Midbrain (tissue), 1 donor: ENCODE results near the gene DUXA.
"Not testable (repeated sequence)": the region's sequence is repeated elsewhere in the genome, so short reads cannot be mapped to it uniquely, and the experiment has no call there.

Source experiments
- DNase-seq: peaks from one replicate; lab custom pipeline; 2025; lab: John Stamatoyannopoulos, UW

Gene DUXA

GRCh38 chr19:57167385-57167784, at the start of gene DUXA:
DUXA (minus strand) TSS chr19:57167485; CDS start chr19:57167443, 42 bp downstream.
- no peak for DNase-seq

- no peak for DNase-seq
Observed at GRCh38 chr19:57212109-57212508, 44.8 kb upstream of the DUXA start.

- peak; percentile 14 for DNase-seq
Observed at GRCh38 chr19:57210381-57210780, 43.1 kb upstream of the DUXA start.

- DNase-seq = no peak
Observed at GRCh38 chr19:57202160-57202559, 34.9 kb upstream of the DUXA start.

- DNase-seq = not testable (repeated sequence)
Observed at GRCh38 chr19:57197874-57198273, 30.6 kb upstream of the DUXA start.

- no peak for DNase-seq
Observed at GRCh38 chr19:57192993-57193392, 25.7 kb upstream of the DUXA start.

GRCh38 chr19:57192077-57192420, 24.8 kb upstream of the DUXA start:
- DNase-seq = no peak

GRCh38 chr19:57191141-57192076, 24.1 kb upstream of the DUXA start, which contains the start of gene ZNF264:
ZNF264 (plus strand) TSS chr19:57191500; CDS start chr19:57191914, 414 bp downstream.
- DNase-seq = peak; percentile 90

GRCh38 chr19:57190301-57190700, 23.0 kb upstream of the DUXA start:
- DNase-seq = no peak

GRCh38 chr19:57171551-57172081, 4.3 kb upstream of the DUXA start:
- DNase-seq = peak; percentile 2

GRCh38 chr19:57165846-57166245, 1.4 kb downstream of the DUXA start:
- DNase-seq = no peak

- no peak for DNase-seq
Observed at GRCh38 chr19:57161985-57162539, 5.2 kb downstream of the DUXA start.

- no peak for DNase-seq
Observed at GRCh38 chr19:57152921-57153320, 14.4 kb downstream of the DUXA start.

GRCh38 chr19:57141699-57142098, 25.6 kb downstream of the DUXA start:
- DNase-seq = no peak

- DNase-seq = no peak
Observed at GRCh38 chr19:57135797-57136196, 31.5 kb downstream of the DUXA start.

GRCh38 chr19:57127403-57127802, 39.9 kb downstream of the DUXA start:
- not testable (repeated sequence) for DNase-seq

GRCh38 chr19:57123882-57124281, 43.4 kb downstream of the DUXA start:
- no peak for DNase-seq

GRCh38 chr19:57118848-57119247, 48.4 kb downstream of the DUXA start:
- DNase-seq = no peak

- not testable (repeated sequence) for DNase-seq
Observed at GRCh38 chr19:57113501-57113900, 53.8 kb downstream of the DUXA start.

- no peak for DNase-seq
Observed at GRCh38 chr19:57111329-57111644, 56.0 kb downstream of the DUXA start.

- DNase-seq = no peak
Observed at GRCh38 chr19:57110592-57111328, 56.5 kb downstream of the DUXA start.

- DNase-seq = no peak
Observed at GRCh38 chr19:57106722-57107235, 60.5 kb downstream of the DUXA start.
